Naive thymus-derived CD4-positive, alpha-beta T cell (primary cell): ENCODE results near the gene TAF5. TPM values are rescaled to one million over a fixed set of nuclear protein-coding genes. Genes with fewer than 3 reads are reported as not detected.
"Not testable (repeated sequence)": the region's sequence is repeated elsewhere in the genome, so short reads cannot be mapped to it uniquely, and the experiment has no call there.

ENCODE experiments used
- ATAC-seq: fragments of 150-1000 bp; cut with Tn5 transposase; 2 replicates; pipeline ENCODE4 v1.10.0; 2021; ENCODE audit warnings: mild to moderate bottlenecking, moderate library complexity
- CTCF ChIA-PET: fragments of 350-600 bp; sonication (Branson Sonifier 250); formaldehyde crosslinking; loops from one replicate; lab custom pipeline; 2021; ENCODE audit warnings: antibody characterized with exemption; lab: Charles Lee
- POLR2A ChIA-PET: fragments of 350-600 bp; sonication (Branson Sonifier 250); formaldehyde crosslinking; loops from one replicate; lab custom pipeline; 2021; ENCODE audit warnings: antibody characterized with exemption, inconsistent platforms; lab: Charles Lee
- DNase-seq, 9 donors: peaks; one replicate each; pipeline versions ENCODE4 v3.0.0 to v3.0.0-alpha.2; 2020 to 2022; ENCODE audit warnings: mixed read lengths in 1 of 9
- H3K27ac ChIP-seq: one replicate; pipeline ENCODE4 v1.7.0; 2013; ENCODE audit warnings: mild to moderate bottlenecking, low read depth, low read length, moderate library complexity
- H3K27me3 ChIP-seq, 2 donors: one replicate each; pipeline ENCODE4 v1.7.0; 2013; ENCODE audit warnings: low read length in 2 of 2, mild to moderate bottlenecking in 2 of 2, moderate library complexity in 2 of 2; ENCODE audit not compliant: control insufficient read depth in 2 of 2, insufficient read depth in 2 of 2
- H3K36me3 ChIP-seq, 3 experiments: 1 replicate in 2 of 3; 2 replicates in 1 of 3; pipeline ENCODE4 v1.7.0; 2013; ENCODE audit warnings: low read length in 3 of 3, mild to moderate bottlenecking in 3 of 3, moderate library complexity in 1 of 3; ENCODE audit not compliant: insufficient read depth in 3 of 3, control insufficient read depth in 2 of 3
- H3K4me1 ChIP-seq, 2 donors: one replicate each; pipeline ENCODE4 v1.7.0; 2013; ENCODE audit warnings: low read length in 2 of 2, mild to moderate bottlenecking in 2 of 2, moderate library complexity in 1 of 2; ENCODE audit not compliant: control insufficient read depth in 2 of 2, insufficient read depth in 2 of 2
- H3K4me3 ChIP-seq: 2 replicates; pipeline ENCODE4 v1.7.0; 2013; ENCODE audit warnings: mild to moderate bottlenecking, low read length
- H3K9me3 ChIP-seq, 3 experiments: 1 replicate in 2 of 3; 2 replicates in 1 of 3; pipeline ENCODE4 v1.7.0; 2013; ENCODE audit warnings: low read length in 3 of 3; ENCODE audit not compliant: control insufficient read depth in 2 of 3
- H3K27ac Mint-ChIP-seq, 9 donors: one replicate each; pipeline ENCODE4 v1.8.0; 2020 to 2022; ENCODE audit warnings: mixed read lengths in 9 of 9, mild to moderate bottlenecking in 8 of 9, moderate library complexity in 5 of 9, inconsistent platforms in 2 of 9
- H3K27me3 Mint-ChIP-seq, 5 donors: one replicate each; pipeline ENCODE4 v1.8.0; 2021 to 2022; ENCODE audit warnings: mixed read lengths in 5 of 5, mild to moderate bottlenecking in 1 of 5
- H3K36me3 Mint-ChIP-seq, 5 donors: one replicate each; pipeline ENCODE4 v1.8.0; 2020 to 2022; ENCODE audit warnings: mixed read lengths in 5 of 5, mild to moderate bottlenecking in 3 of 5, inconsistent platforms in 1 of 5
- H3K4me1 Mint-ChIP-seq, 7 donors: one replicate each; pipeline ENCODE4 v1.8.0; 2020 to 2022; ENCODE audit warnings: mixed read lengths in 7 of 7, mild to moderate bottlenecking in 3 of 7, inconsistent platforms in 1 of 7
- H3K4me3 Mint-ChIP-seq, 10 donors: one replicate each; pipeline ENCODE4 v1.8.0; 2020 to 2022; ENCODE audit warnings: mild to moderate bottlenecking in 10 of 10, mixed read lengths in 10 of 10, moderate library complexity in 6 of 10, inconsistent platforms in 2 of 10
- H3K9me3 Mint-ChIP-seq, 11 donors: one replicate each; pipeline ENCODE4 v1.8.0; 2020 to 2022; ENCODE audit warnings: mixed read lengths in 11 of 11, mild to moderate bottlenecking in 4 of 11, inconsistent platforms in 1 of 11, moderate library complexity in 1 of 11
- intact Hi-C, 2 donors: fragments of 100-400 bp; cut with micrococcal nuclease; formaldehyde crosslinking; loops; one replicate each; pipeline ENCODE4 v1.15.1; 2023
- polyA plus RNA-seq, 2 donors: library from polyadenylated mRNA; unstranded; fragments of 300-500 nt; fragmentation: Illumina TruSeq; gene quantifications; one replicate each; pipeline ENCODE4 v1.2.3, GENCODE V29; 2021
- total RNA-seq, 6 experiments: library from RNA in 5 of 6; stranded (reverse) in 5 of 6; gene quantifications; 1 replicate in 5 of 6; 2 replicates in 1 of 6; pipeline ENCODE4 v1.2.3 and lab custom pipeline; 2021 to 2026

TAF5 gene
- total and polyA plus RNA-seq, 7 experiments from 2014 or later = 2.4 to 8.9 (median 6.4) TPM

DNA sequence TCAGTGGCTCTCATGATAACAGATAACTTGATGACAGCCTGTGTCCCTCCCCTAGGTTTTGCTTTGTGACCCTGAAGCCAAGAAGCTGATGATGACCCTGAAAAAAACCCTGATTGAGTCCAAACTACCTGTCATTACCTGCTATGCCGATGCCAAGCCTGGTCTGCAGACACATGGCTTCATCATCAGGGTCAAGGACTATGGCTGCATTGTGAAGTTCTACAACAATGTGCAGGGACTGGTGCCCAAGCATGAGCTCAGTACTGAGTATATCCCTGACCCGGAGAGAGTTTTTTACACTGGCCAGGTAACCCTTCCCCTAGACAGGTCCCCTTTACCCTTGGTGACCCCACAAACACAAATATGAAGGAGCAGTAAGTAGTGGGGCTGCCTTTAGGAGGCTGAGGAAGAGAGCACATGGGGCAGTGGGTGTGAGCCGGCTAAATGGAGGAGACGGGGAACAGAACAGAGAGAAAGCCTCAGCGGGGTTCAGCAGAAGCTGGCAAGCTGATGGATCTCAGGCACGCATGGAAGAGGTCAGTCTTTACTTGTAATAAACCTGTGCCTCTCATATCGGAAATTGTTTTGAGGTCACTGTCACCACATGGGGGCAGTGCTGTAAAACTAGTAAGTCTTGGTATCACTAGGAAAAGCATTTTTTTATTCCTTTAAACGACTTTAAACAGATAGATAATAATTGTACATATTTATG lies 48.8 kb downstream of the TAF5 start:
- DNase-seq (peak; percentile 29 to 62 (median 52)), ATAC-seq (peak; percentile 64)
- peaks cover 0 to 6% (median 0%) of the 10 kb centered on the region in 7 donors for H3K4me1 Mint-ChIP-seq
- Histone ChIP-seq H3K4me3 (no peak overlapping the region), H3K9me3 (no peaks in the 10 kb centered on the region), H3K4me1 (no peaks in the 10 kb centered on the region), H3K27ac (no peak overlapping the region), H3K36me3 (peaks cover 48 to 96% (median 49%) of the 10 kb centered on the region in 3 experiments), H3K27me3 (no peaks in the 10 kb centered on the region)
- H3K27ac Mint-ChIP-seq = no peak overlapping the region
- POLR2A ChIA-PET = interaction anchor here (0.5 to 0.9 kb wide), 3 partner anchors 69 to 78 kb away, joined by 3 to 4 read pairs (median 3); no protein-coding TSS in a partner anchor
- H3K9me3 Mint-ChIP-seq = no peaks in the 10 kb centered on the region
- H3K4me3 Mint-ChIP-seq = no peak overlapping the region
- H3K36me3 Mint-ChIP-seq = peaks cover 27 to 69% (median 50%) of the 10 kb centered on the region in 5 donors
- no peaks in the 10 kb centered on the region for H3K27me3 Mint-ChIP-seq
- CTCF ChIA-PET = interaction anchor here (0.7 to 7.0 kb wide), 12 partner anchors 10 to 82 kb away, joined by 3 to 99 read pairs (median 4); partner anchors contain the start of genes CALHM2 and NEURL1
- intact Hi-C loops = loop anchor here (1.0 to 5.0 kb wide), 5 partner anchors 36 to 270 kb away; partner anchors contain the start of gene CALHM2 (in 1 of the 2)

DNA sequence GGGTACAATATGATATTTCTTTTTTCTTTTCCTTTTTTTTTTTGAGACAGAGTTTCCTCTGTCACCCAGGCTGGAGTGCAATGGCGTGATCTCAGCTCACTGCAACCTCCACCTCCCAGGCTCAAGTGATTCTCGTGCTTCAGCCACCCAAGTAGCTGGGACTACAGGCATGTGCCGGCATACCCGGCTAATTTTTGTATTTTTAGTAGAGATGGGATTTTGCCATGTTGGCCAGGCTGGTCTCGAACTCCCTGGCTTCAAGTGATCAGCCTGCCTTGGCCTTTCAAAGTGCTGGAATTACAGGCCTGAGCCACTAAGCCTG lies 49.3 kb downstream of the TAF5 start:
- not testable (repeated sequence) for H3K9me3 ChIP-seq, H3K27me3 Mint-ChIP-seq, H3K27ac ChIP-seq, H3K27ac Mint-ChIP-seq, H3K4me1 ChIP-seq, H3K4me1 Mint-ChIP-seq, H3K4me3 Mint-ChIP-seq, H3K27me3 ChIP-seq, ATAC-seq, H3K4me3 ChIP-seq, H3K9me3 Mint-ChIP-seq, DNase-seq
- intact Hi-C loops = loop anchor here (1.0 to 5.0 kb wide), 5 partner anchors 35 to 269 kb away; partner anchors contain the start of gene CALHM2 (in 1 of the 2)
- CTCF ChIA-PET = interaction anchor here (0.7 to 7.0 kb wide), 11 partner anchors 10 to 82 kb away, joined by 3 to 99 read pairs (median 4); partner anchors contain the start of genes CALHM2 and NEURL1
- H3K36me3 ChIP-seq = peaks cover 48 to 94% (median 49%) of the 10 kb centered on the region in 3 experiments
- peaks cover 27 to 69% (median 50%) of the 10 kb centered on the region in 5 donors for H3K36me3 Mint-ChIP-seq
- POLR2A ChIA-PET = interaction anchor here (0.6 to 0.8 kb wide), 2 partner anchors 77 to 129 kb away, joined by 3 read pairs; no protein-coding TSS in a partner anchor

DNA sequence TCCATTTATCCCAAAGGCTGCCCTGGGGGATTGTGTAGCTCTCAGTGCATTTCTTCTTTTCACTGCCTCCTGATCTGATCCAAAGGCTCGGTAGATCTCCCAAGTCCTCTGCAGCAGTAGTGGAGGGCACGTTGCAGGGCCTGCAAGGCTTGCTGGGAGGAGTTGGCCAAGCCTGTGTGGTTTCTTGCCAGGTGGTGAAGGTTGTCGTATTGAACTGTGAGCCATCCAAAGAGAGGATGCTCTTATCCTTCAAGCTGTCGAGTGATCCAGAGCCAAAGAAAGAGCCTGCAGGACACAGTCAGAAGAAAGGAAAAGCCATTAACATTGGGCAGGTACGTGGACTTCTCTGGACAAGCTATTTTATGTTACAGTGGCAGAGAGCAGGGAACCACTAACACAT lies 49.8 kb downstream of the TAF5 start:
- Mint-ChIP-seq H3K27ac (no peak overlapping the region), H3K4me3 (no peak overlapping the region), H3K9me3 (no peaks in the 10 kb centered on the region), H3K4me1 (peaks cover 0 to 6% (median 0%) of the 10 kb centered on the region in 7 donors), H3K27me3 (no peaks in the 10 kb centered on the region), H3K36me3 (peaks cover 27 to 73% (median 54%) of the 10 kb centered on the region in 5 donors)
- Histone ChIP-seq H3K27me3 (no peaks in the 10 kb centered on the region), H3K4me1 (no peaks in the 10 kb centered on the region), H3K4me3 (no peak overlapping the region), H3K27ac (no peak overlapping the region), H3K36me3 (peaks cover 52 to 94% (median 53%) of the 10 kb centered on the region in 3 experiments), H3K9me3 (no peaks in the 10 kb centered on the region)
- DNase-seq (no peak), ATAC-seq (no peak)
- ChIA-PET CTCF (interaction anchor here (0.6 to 7.0 kb wide), 8 partner anchors 11 to 1289 kb away, joined by 3 to 99 read pairs (median 8); partner anchors contain the start of gene CALHM2), POLR2A (interaction anchor here (0.6 kb wide), 1 partner anchor 129 kb away, joined by 3 read pairs; no protein-coding TSS in a partner anchor)
- intact Hi-C loops = loop anchor here (1.0 to 5.0 kb wide), 5 partner anchors 35 to 269 kb away; partner anchors contain the start of gene CALHM2 (in 1 of the 2)

DNA sequence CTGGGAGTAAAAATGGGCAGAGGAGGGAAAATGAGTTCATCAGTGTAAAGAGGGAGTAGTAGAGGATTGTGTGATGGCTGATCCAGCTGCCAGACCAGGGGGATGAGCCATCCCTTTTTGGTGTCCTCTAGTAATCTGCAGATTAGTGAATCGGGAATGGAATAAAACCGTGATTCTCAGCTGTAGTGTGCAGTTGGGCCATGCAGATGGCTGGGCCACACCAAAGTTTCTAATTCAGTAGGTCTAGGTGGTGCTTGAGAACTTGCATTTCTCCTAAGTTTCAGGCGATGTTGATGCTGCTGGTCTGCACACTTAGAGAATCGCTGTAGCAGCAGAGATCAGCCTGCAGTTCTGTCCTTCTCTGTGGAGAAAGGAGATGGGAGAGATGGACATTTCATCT lies 51.3 kb downstream of the TAF5 start:
- intact Hi-C loops = loop anchor here in 1 of 2 donors (5.0 kb wide), 1 partner anchor 33 kb away; the partner anchor contains the start of gene CALHM2
- no peaks in the 10 kb centered on the region for H3K27me3 ChIP-seq
- H3K4me1 ChIP-seq = no peaks in the 10 kb centered on the region
- no peak overlapping the region for H3K27ac ChIP-seq
- no peak for ATAC-seq
- Mint-ChIP-seq H3K4me1 (peaks cover 0 to 6% (median 0%) of the 10 kb centered on the region in 7 donors), H3K27me3 (no peaks in the 10 kb centered on the region), H3K27ac (no peak overlapping the region), H3K36me3 (peaks cover 24 to 77% (median 56%) of the 10 kb centered on the region in 5 donors), H3K9me3 (no peaks in the 10 kb centered on the region), H3K4me3 (no peak overlapping the region)
- peaks cover 42 to 94% (median 46%) of the 10 kb centered on the region in 3 experiments for H3K36me3 ChIP-seq
- ChIA-PET CTCF (interaction anchor here (0.6 to 7.0 kb wide), 4 partner anchors 35 to 79 kb away, joined by 3 to 99 read pairs (median 6); no protein-coding TSS in a partner anchor), POLR2A (no interaction called here)
- H3K4me3 ChIP-seq = no peak overlapping the region
- no peak for DNase-seq
- H3K9me3 ChIP-seq = no peaks in the 10 kb centered on the region

DNA sequence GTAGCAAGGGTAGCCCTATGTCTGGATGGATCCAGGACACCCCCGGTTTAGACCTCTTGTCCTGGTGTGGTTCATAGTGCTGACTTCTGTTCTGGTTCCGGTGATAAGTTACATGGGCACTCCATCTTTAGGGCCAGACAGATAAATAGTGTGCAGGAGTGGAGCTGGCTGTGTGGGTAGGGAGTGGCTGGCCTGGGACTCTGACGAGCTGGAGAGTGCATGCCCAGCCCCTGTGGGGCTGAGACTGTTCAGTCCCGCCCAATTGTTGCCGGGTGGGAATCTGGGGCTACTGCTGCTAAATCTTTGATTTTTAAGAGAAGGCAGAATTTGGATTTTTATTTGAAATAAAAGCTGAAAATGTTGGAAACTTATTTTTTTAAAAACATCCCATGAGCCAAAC lies 56.0 kb downstream of the TAF5 start:
- H3K36me3 Mint-ChIP-seq = peaks cover 9 to 60% (median 47%) of the 10 kb centered on the region in 5 donors
- Histone ChIP-seq H3K9me3 (no peaks in the 10 kb centered on the region), H3K36me3 (peaks cover 22 to 83% (median 29%) of the 10 kb centered on the region in 3 experiments), H3K27ac (no peak overlapping the region), H3K27me3 (no peaks in the 10 kb centered on the region), H3K4me3 (no peak overlapping the region), H3K4me1 (peaks cover 0 to 3% of the 10 kb centered on the region in 2 donors)
- peak overlapping the region in 2 of 9 donors; percentile 48 to 52 for H3K27ac Mint-ChIP-seq
- no peak for ATAC-seq
- H3K9me3 Mint-ChIP-seq = no peaks in the 10 kb centered on the region
- no peaks in the 10 kb centered on the region for H3K27me3 Mint-ChIP-seq
- no peak for DNase-seq
- CTCF ChIA-PET = interaction anchor here (0.7 kb wide), 1 partner anchor 320 kb away, joined by 3 read pairs; no protein-coding TSS in a partner anchor
- H3K4me1 Mint-ChIP-seq = peaks cover 4 to 19% (median 15%) of the 10 kb centered on the region in 7 donors
- POLR2A ChIA-PET = no interaction called here
- intact Hi-C loops = no loop called here
- no peak overlapping the region for H3K4me3 Mint-ChIP-seq

DNA sequence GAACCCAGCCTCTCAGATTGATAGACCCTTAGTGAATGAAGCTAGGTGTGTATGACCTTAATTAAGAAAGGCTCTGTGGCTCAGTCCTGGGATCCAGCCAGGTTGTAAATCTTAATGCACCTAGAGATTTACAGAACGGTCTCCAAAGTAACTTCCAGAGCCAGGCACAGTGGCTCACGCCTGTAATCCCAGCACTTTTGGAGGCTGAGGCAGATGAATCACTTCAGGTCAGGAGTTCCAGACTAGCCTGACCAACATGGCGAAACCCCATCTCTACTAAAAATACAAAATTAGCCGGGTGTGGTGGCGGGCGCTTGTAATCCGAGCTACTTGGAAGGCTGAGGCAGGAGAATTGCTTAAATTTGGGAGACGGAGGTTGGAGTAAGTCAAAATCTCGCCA lies 60.1 kb downstream of the TAF5 start:
- Mint-ChIP-seq H3K9me3 (no peaks in the 10 kb centered on the region), H3K27me3 (no peaks in the 10 kb centered on the region), H3K36me3 (peaks cover 15 to 62% (median 42%) of the 10 kb centered on the region in 5 donors), H3K27ac (peak overlapping the region in 1 of 9 donors; percentile 25), H3K4me1 (peaks cover 16 to 53% (median 39%) of the 10 kb centered on the region in 7 donors), H3K4me3 (no peak overlapping the region)
- Histone ChIP-seq H3K27ac (no peak overlapping the region), H3K4me1 (peaks cover 0 to 18% of the 10 kb centered on the region in 2 donors), H3K9me3 (no peaks in the 10 kb centered on the region), H3K36me3 (peaks cover 3 to 59% (median 12%) of the 10 kb centered on the region in 3 experiments), H3K27me3 (no peaks in the 10 kb centered on the region), H3K4me3 (no peak overlapping the region)
- ChIA-PET CTCF (no interaction called here), POLR2A (no interaction called here)
- DNase-seq = no peak
- no peak for ATAC-seq
- intact Hi-C loops = loop anchor here in 1 of 2 donors (2.0 kb wide), 1 partner anchor 59 kb away; no protein-coding TSS in a partner anchor
